ENCODE measurements around the gene MACROD2.

Gene MACROD2

GRCh38 chr20:14928083-14928482, 932.8 kb downstream of the MACROD2 start:
- Histone ChIP-seq H3K4me1 (ENCODE audit: insufficient read depth, insufficient read length) (no peaks in the 10 kb centered on the region), H3K9me3 (ENCODE audit: insufficient read depth, low read length) (no peaks in the 10 kb centered on the region), H3K9ac (ENCODE audit: insufficient read length, low read depth) (no peak overlapping the region), H3K4me3 (ENCODE audit: insufficient read length, low read depth) (no peak overlapping the region), H3K36me3 (ENCODE audit: insufficient read depth, insufficient read length, low read length) (no peaks in the 10 kb centered on the region), H3K27me3 (ENCODE audit: insufficient read depth, insufficient read length) (no peaks in the 10 kb centered on the region)
- no peak for DNase-seq (ENCODE audit: low read depth, low spot score)
- TF ChIP-seq YY1 (IDR thresholded peaks at IDR 0.05; ENCODE audit: insufficient read depth, insufficient read length) (no peak), ZNF274 (IDR thresholded peaks at IDR 0.05; ENCODE audit: low read depth, low read length) (no peak), SUZ12 (IDR thresholded peaks at IDR 0.05; ENCODE audit: extremely low read depth, insufficient read depth, insufficient read length) (no peak)

GRCh38 chr20:14929388-14929787, 934.1 kb downstream of the MACROD2 start:
- no peaks in the 10 kb centered on the region for H3K4me1 ChIP-seq (ENCODE audit: insufficient read depth, insufficient read length)
- H3K9ac ChIP-seq (ENCODE audit: insufficient read length, low read depth): no peak overlapping the region
- H3K27me3 ChIP-seq (ENCODE audit: insufficient read depth, insufficient read length): no peaks in the 10 kb centered on the region
- TF ChIP-seq SUZ12 (IDR thresholded peaks at IDR 0.05; ENCODE audit: extremely low read depth, insufficient read depth, insufficient read length) (no peak), ZNF274 (IDR thresholded peaks at IDR 0.05; ENCODE audit: low read depth, low read length) (no peak), YY1 (IDR thresholded peaks at IDR 0.05; ENCODE audit: insufficient read depth, insufficient read length) (no peak)
- H3K9me3 ChIP-seq (ENCODE audit: insufficient read depth, low read length): no peaks in the 10 kb centered on the region
- DNase-seq (ENCODE audit: low read depth, low spot score): no peak
- H3K36me3 ChIP-seq (ENCODE audit: insufficient read depth, insufficient read length, low read length): no peaks in the 10 kb centered on the region
- no peak overlapping the region for H3K4me3 ChIP-seq (ENCODE audit: insufficient read length, low read depth)

- TF ChIP-seq YY1 (IDR thresholded peaks at IDR 0.05; ENCODE audit: insufficient read depth, insufficient read length): no peak
- no peak for TF ChIP-seq SUZ12 (IDR thresholded peaks at IDR 0.05; ENCODE audit: extremely low read depth, insufficient read depth, insufficient read length)
- TF ChIP-seq ZNF274 (IDR thresholded peaks at IDR 0.05; ENCODE audit: low read depth, low read length): no peak
- no peak for DNase-seq (ENCODE audit: low read depth, low spot score)
- H3K4me1 ChIP-seq (ENCODE audit: insufficient read depth, insufficient read length): no peaks in the 10 kb centered on the region
- no peak overlapping the region for H3K9ac ChIP-seq (ENCODE audit: insufficient read length, low read depth)
- no peaks in the 10 kb centered on the region for H3K36me3 ChIP-seq (ENCODE audit: insufficient read depth, insufficient read length, low read length)
- H3K9me3 ChIP-seq (ENCODE audit: insufficient read depth, low read length): no peaks in the 10 kb centered on the region
- no peak overlapping the region for H3K4me3 ChIP-seq (ENCODE audit: insufficient read length, low read depth)
- no peaks in the 10 kb centered on the region for H3K27me3 ChIP-seq (ENCODE audit: insufficient read depth, insufficient read length)
These were observed 936.7 kb downstream of the MACROD2 start for GRCh38 chr20:14932040-14932439.

- no peak for DNase-seq (ENCODE audit: low read depth, low spot score)
- TF ChIP-seq SUZ12 (IDR thresholded peaks at IDR 0.05; ENCODE audit: extremely low read depth, insufficient read depth, insufficient read length): no peak
- TF ChIP-seq YY1 (IDR thresholded peaks at IDR 0.05; ENCODE audit: insufficient read depth, insufficient read length): no peak
- TF ChIP-seq ZNF274 (IDR thresholded peaks at IDR 0.05; ENCODE audit: low read depth, low read length): no peak
- Histone ChIP-seq H3K4me3 (ENCODE audit: insufficient read length, low read depth) (no peak overlapping the region), H3K9me3 (ENCODE audit: insufficient read depth, low read length) (no peaks in the 10 kb centered on the region), H3K9ac (ENCODE audit: insufficient read length, low read depth) (no peak overlapping the region), H3K4me1 (ENCODE audit: insufficient read depth, insufficient read length) (no peaks in the 10 kb centered on the region), H3K36me3 (ENCODE audit: insufficient read depth, insufficient read length, low read length) (no peaks in the 10 kb centered on the region), H3K27me3 (ENCODE audit: insufficient read depth, insufficient read length) (no peaks in the 10 kb centered on the region)
These were observed 940.0 kb downstream of the MACROD2 start for GRCh38 chr20:14935285-14935684.

GRCh38 chr20:14937021-14937420, 941.7 kb downstream of the MACROD2 start:
- Histone ChIP-seq H3K9ac (ENCODE audit: insufficient read length, low read depth) (no peak overlapping the region), H3K27me3 (ENCODE audit: insufficient read depth, insufficient read length) (no peaks in the 10 kb centered on the region), H3K4me1 (ENCODE audit: insufficient read depth, insufficient read length) (no peaks in the 10 kb centered on the region), H3K4me3 (ENCODE audit: insufficient read length, low read depth) (no peak overlapping the region), H3K9me3 (ENCODE audit: insufficient read depth, low read length) (no peaks in the 10 kb centered on the region), H3K36me3 (ENCODE audit: insufficient read depth, insufficient read length, low read length) (no peaks in the 10 kb centered on the region)
- TF ChIP-seq YY1 (IDR thresholded peaks at IDR 0.05; ENCODE audit: insufficient read depth, insufficient read length) (no peak), SUZ12 (IDR thresholded peaks at IDR 0.05; ENCODE audit: extremely low read depth, insufficient read depth, insufficient read length) (no peak), ZNF274 (IDR thresholded peaks at IDR 0.05; ENCODE audit: low read depth, low read length) (no peak)
- no peak for DNase-seq (ENCODE audit: low read depth, low spot score)

GRCh38 chr20:14937846-14938245, 942.5 kb downstream of the MACROD2 start:
- DNase-seq (ENCODE audit: low read depth, low spot score): no peak
- Histone ChIP-seq H3K9ac (ENCODE audit: insufficient read length, low read depth) (no peak overlapping the region), H3K36me3 (ENCODE audit: insufficient read depth, insufficient read length, low read length) (no peaks in the 10 kb centered on the region), H3K27me3 (ENCODE audit: insufficient read depth, insufficient read length) (no peaks in the 10 kb centered on the region), H3K9me3 (ENCODE audit: insufficient read depth, low read length) (no peaks in the 10 kb centered on the region), H3K4me3 (ENCODE audit: insufficient read length, low read depth) (no peak overlapping the region), H3K4me1 (ENCODE audit: insufficient read depth, insufficient read length) (no peaks in the 10 kb centered on the region)
- TF ChIP-seq ZNF274 (IDR thresholded peaks at IDR 0.05; ENCODE audit: low read depth, low read length) (no peak), SUZ12 (IDR thresholded peaks at IDR 0.05; ENCODE audit: extremely low read depth, insufficient read depth, insufficient read length) (no peak), YY1 (IDR thresholded peaks at IDR 0.05; ENCODE audit: insufficient read depth, insufficient read length) (no peak)

- H3K4me1 ChIP-seq (ENCODE audit: insufficient read depth, insufficient read length): no peaks in the 10 kb centered on the region
- no peaks in the 10 kb centered on the region for H3K36me3 ChIP-seq (ENCODE audit: insufficient read depth, insufficient read length, low read length)
- H3K9ac ChIP-seq (ENCODE audit: insufficient read length, low read depth): no peak overlapping the region
- DNase-seq (ENCODE audit: low read depth, low spot score): no peak
- no peak overlapping the region for H3K4me3 ChIP-seq (ENCODE audit: insufficient read length, low read depth)
- no peaks in the 10 kb centered on the region for H3K9me3 ChIP-seq (ENCODE audit: insufficient read depth, low read length)
- TF ChIP-seq SUZ12 (IDR thresholded peaks at IDR 0.05; ENCODE audit: extremely low read depth, insufficient read depth, insufficient read length): no peak
- TF ChIP-seq ZNF274 (IDR thresholded peaks at IDR 0.05; ENCODE audit: low read depth, low read length): no peak
- no peak for TF ChIP-seq YY1 (IDR thresholded peaks at IDR 0.05; ENCODE audit: insufficient read depth, insufficient read length)
- H3K27me3 ChIP-seq (ENCODE audit: insufficient read depth, insufficient read length): no peaks in the 10 kb centered on the region
These were observed 952.2 kb downstream of the MACROD2 start for GRCh38 chr20:14947536-14947935.
